ENCODE measurements around the gene AADACL4. TPM values are rescaled to one million over a fixed set of nuclear protein-coding genes. Genes with fewer than 3 reads are reported as not detected.
"Not testable (repeated sequence)": the region's sequence is repeated elsewhere in the genome, so short reads cannot be mapped to it uniquely, and the experiment has no call there.

The AADACL4 gene
- total and polyA plus RNA-seq, 9 of the 15 experiments (the other 6 are each of a cell fraction or from before 2014, with no cell fraction given): not detected

DNA sequence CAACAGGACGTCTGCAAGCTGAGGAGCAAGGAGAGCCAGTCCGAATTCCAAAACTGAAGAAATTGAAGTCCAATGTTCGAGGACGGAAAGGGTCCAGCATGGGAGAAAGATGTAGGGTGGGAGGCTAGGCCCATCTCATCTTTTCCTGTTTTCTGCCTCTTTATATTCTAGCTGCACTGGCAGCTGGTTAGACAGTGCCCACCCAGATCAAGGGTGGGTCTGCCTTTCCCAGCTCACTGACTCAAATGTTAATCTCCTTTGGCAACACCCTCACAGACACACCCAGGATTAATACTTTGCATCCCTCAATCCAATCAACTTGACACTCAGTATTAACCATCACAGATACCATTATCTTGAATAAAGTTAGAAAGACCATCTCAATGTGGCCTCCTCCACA lies 32.2 kb downstream of the AADACL4 start:
- H3K9me1 ChIP-seq (ENCODE audit: control insufficient read depth, insufficient read depth, low read length); POLR2A ChIA-PET; H3K36me3 ChIP-seq (ENCODE audit: control insufficient read depth, insufficient read depth, low read length); H3K9me3 ChIP-seq (replicated peaks; ENCODE audit: control insufficient read depth, insufficient read depth, low read depth, low read length); H3K9ac ChIP-seq (ENCODE audit: insufficient read depth in 1 of 2, low read depth in 2 of 2, low read length in 2 of 2); intact Hi-C loops (cut with micrococcal nuclease); H3K79me2 ChIP-seq (ENCODE audit: control insufficient read depth, insufficient read depth, low read length); H4K20me1 ChIP-seq (replicated peaks; ENCODE audit: control insufficient read depth, insufficient read depth, low read length); H2AFZ ChIP-seq (ENCODE audit: low read depth, low read length); H3K4me3 ChIP-seq; DNase-seq (ENCODE audit: extremely low read depth in 1 of 4, low spot score in 3 of 4); FAIRE-seq; BruUV-seq (replicated peaks); CTCF ChIA-PET (ENCODE audit: low intra/inter-chr PET ratio); H3K4me1 ChIP-seq (replicated peaks in 1 of 2; ENCODE audit: control insufficient read depth in 2 of 2, insufficient read depth in 2 of 2, low read length in 2 of 2); H3K4me2 ChIP-seq (ENCODE audit: insufficient read depth, low read length); ATAC-seq; H3K27ac ChIP-seq (ENCODE audit: extremely low read depth, low read depth, low read length): not testable (repeated sequence)
- WGBS (ENCODE audit: insufficient coverage, low coverage, missing lambda C conversion rate): 3% methylated on average over 4 of the region's 4 CpGs
- peaks cover 21 to 25% of the 10 kb centered on the region in 2 experiments; a peak in 4 of 5 replicates for H3K27me3 ChIP-seq (ENCODE audit: control insufficient read depth in 2 of 2, insufficient read depth in 2 of 2, low read length in 2 of 2)
- in situ Hi-C loops (cut with MboI): loop anchor here (5.0 kb wide), 1 partner anchor 96 kb away; the partner anchor contains the start of gene PRAMEF12

DNA sequence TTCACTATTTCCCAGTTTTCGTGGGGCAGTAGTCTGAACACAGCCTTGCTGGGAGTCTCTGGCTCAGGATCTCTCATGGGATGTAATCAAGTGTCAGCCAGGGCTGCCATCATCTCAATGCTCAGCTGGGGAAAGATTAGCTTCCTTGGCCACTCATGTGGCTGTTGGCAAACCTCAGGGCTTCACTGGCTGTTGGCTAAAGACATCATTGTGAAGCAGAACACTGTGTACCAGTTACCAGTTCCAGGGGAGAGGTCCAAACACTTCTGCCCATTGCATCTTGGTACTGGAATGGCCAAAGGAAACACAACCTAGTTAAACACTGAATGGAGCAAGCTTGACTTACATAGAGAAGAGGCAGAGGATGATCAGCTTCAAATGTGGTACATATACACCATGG lies 33.7 kb downstream of the AADACL4 start:
- Histone ChIP-seq H3K4me1 (replicated peaks in 1 of 2; ENCODE audit: control insufficient read depth in 2 of 2, insufficient read depth in 2 of 2, low read length in 2 of 2) (no peaks in the 10 kb centered on the region), H3K36me3 (ENCODE audit: control insufficient read depth, insufficient read depth, low read length) (no peaks in the 10 kb centered on the region), H3K79me2 (ENCODE audit: control insufficient read depth, insufficient read depth, low read length) (no peaks in the 10 kb centered on the region), H3K27ac (ENCODE audit: extremely low read depth, low read depth, low read length) (no peak overlapping the region; the same call in 2 of the 3 replicates), H3K9me1 (ENCODE audit: control insufficient read depth, insufficient read depth, low read length) (no peaks in the 10 kb centered on the region), H4K20me1 (replicated peaks; ENCODE audit: control insufficient read depth, insufficient read depth, low read length) (no peaks in the 10 kb centered on the region; the same call in 1 of the 2 replicates), H3K4me2 (ENCODE audit: insufficient read depth, low read length) (no peak overlapping the region), H3K9ac (ENCODE audit: insufficient read depth in 1 of 2, low read depth in 2 of 2, low read length in 2 of 2) (no peak overlapping the region), H3K4me3 (no peak overlapping the region), H3K9me3 (replicated peaks; ENCODE audit: control insufficient read depth, insufficient read depth, low read depth, low read length) (no peaks in the 10 kb centered on the region), H2AFZ (ENCODE audit: low read depth, low read length) (no peak overlapping the region), H3K27me3 (ENCODE audit: control insufficient read depth in 2 of 2, insufficient read depth in 2 of 2, low read length in 2 of 2) (peaks cover 21 to 25% of the 10 kb centered on the region in 2 experiments; a peak in 4 of 5 replicates)
- 4% methylated on average over 1 of the region's 1 CpG for WGBS (ENCODE audit: insufficient coverage, low coverage, missing lambda C conversion rate)
- BruUV-seq (replicated peaks): no TSS peak
- CTCF ChIA-PET (ENCODE audit: low intra/inter-chr PET ratio): no interaction called here
- DNase-seq (ENCODE audit: extremely low read depth in 1 of 4, low spot score in 3 of 4): no peak
- intact Hi-C loops (cut with micrococcal nuclease) (no loop called here), in situ Hi-C loops (cut with MboI) (loop anchor here (5.0 kb wide), 1 partner anchor 95 kb away; the partner anchor contains the start of gene PRAMEF12)
- POLR2A ChIA-PET: no interaction called here
- no peak for FAIRE-seq
- TF ChIP-seq ZNF408 (CRISPR knock-in tag; IDR thresholded peaks at IDR 0.05; ENCODE audit: low read depth): no peak
- TF ChIP-seq ZNF764 (CRISPR knock-in tag; IDR thresholded peaks at IDR 0.05; ENCODE audit: low read depth): no peak
- no peak for TF ChIP-seq CXXC5 (CRISPR knock-in tag; IDR thresholded peaks at IDR 0.05)
- no peak for TF ChIP-seq ZNF175 (CRISPR knock-in tag; IDR thresholded peaks at IDR 0.05; ENCODE audit: low read depth)
- no peak for TF ChIP-seq DNMT1 (IDR thresholded peaks at IDR 0.05)
- TF ChIP-seq MYC (IDR thresholded peaks at IDR 0.05; ENCODE audit: low read depth, low read length): no peak
- no peak for TF ChIP-seq MYC (CRISPR knock-in tag; IDR thresholded peaks at IDR 0.05; ENCODE audit: borderline replicate concordance, low read depth)
- TF ChIP-seq STAG1 (CRISPR knock-in tag; IDR thresholded peaks at IDR 0.05; ENCODE audit: borderline replicate concordance): no peak
- TF ChIP-seq NR2F6 (CRISPR knock-in tag; IDR thresholded peaks at IDR 0.05): no peak
- TF ChIP-seq, protein P1, sequence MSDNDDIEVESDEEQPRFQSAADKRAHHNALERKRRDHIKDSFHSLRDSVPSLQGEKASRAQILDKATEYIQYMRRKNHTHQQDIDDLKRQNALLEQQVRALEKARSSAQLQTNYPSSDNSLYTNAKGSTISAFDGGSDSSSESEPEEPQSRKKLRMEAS (CRISPR knock-in tag; IDR thresholded peaks at IDR 0.05): no peak
- no peak for TF ChIP-seq FOXK2 (conservative IDR thresholded peaks at IDR 0.05 in 1 of 2, IDR thresholded peaks at IDR 0.05 in 1 of 2; ENCODE audit: low read depth in 2 of 2)
- TF ChIP-seq TAF1 (IDR thresholded peaks at IDR 0.05; ENCODE audit: control insufficient read depth, extremely low read depth, insufficient read depth, low read length, severe bottlenecking): no peak
- TF ChIP-seq ZNF785 (CRISPR knock-in tag; IDR thresholded peaks at IDR 0.05): no peak
- no peak for ATAC-seq

All from K562 (cell line).